Osteocyte (in vitro differentiated cells): ENCODE results near the gene SCN8A. TPM values are rescaled to one million over a fixed set of nuclear protein-coding genes. Genes with fewer than 3 reads are reported as not detected.
A peak's percentile ranks its signal among the peaks of the same experiment; 100 is the strongest.

Source experiments
- DNase-seq: peaks from one replicate; pipeline ENCODE4 v3.0.0; 2021; ENCODE audit warnings: mixed read lengths; ENCODE audit not compliant: unreplicated experiment; ENCODE audit errors: extremely low spot score
- H3K27ac Mint-ChIP-seq: one replicate; pipeline ENCODE4 v1.8.0; 2021; ENCODE audit warnings: mild to moderate bottlenecking, mixed read lengths; ENCODE audit not compliant: unreplicated experiment
- H3K27me3 Mint-ChIP-seq: one replicate; pipeline ENCODE4 v1.8.0; 2021; ENCODE audit warnings: mixed read lengths; ENCODE audit not compliant: unreplicated experiment
- H3K36me3 Mint-ChIP-seq: one replicate; pipeline ENCODE4 v1.8.0; 2021; ENCODE audit warnings: mixed read lengths; ENCODE audit not compliant: unreplicated experiment
- H3K4me1 Mint-ChIP-seq: one replicate; pipeline ENCODE4 v1.8.0; 2021; ENCODE audit warnings: mixed read lengths; ENCODE audit not compliant: unreplicated experiment
- H3K4me3 Mint-ChIP-seq: one replicate; pipeline ENCODE4 v1.8.0; 2021; ENCODE audit warnings: mild to moderate bottlenecking, moderate library complexity, mixed read lengths; ENCODE audit not compliant: unreplicated experiment
- H3K9me3 Mint-ChIP-seq: one replicate; pipeline ENCODE4 v1.8.0; 2021; ENCODE audit warnings: mixed read lengths; ENCODE audit not compliant: unreplicated experiment
- total RNA-seq: library from RNA; stranded (reverse); gene quantifications from 2 replicates; pipeline ENCODE4 v1.2.1, GENCODE V29; 2021
- TF ChIP-seq, protein P1 (sequence below): fragments of 200-600 bp; sonication (generic); IDR thresholded peaks from 2 replicates; pipeline ENCODE4 v1.5.0; 2021; ENCODE audit warnings: antibody characterized with exemption, mild to moderate bottlenecking, moderate library complexity

The SCN8A gene
- total RNA-seq, 1 donor from 2014 or later, result 1.5 TPM

DNA sequence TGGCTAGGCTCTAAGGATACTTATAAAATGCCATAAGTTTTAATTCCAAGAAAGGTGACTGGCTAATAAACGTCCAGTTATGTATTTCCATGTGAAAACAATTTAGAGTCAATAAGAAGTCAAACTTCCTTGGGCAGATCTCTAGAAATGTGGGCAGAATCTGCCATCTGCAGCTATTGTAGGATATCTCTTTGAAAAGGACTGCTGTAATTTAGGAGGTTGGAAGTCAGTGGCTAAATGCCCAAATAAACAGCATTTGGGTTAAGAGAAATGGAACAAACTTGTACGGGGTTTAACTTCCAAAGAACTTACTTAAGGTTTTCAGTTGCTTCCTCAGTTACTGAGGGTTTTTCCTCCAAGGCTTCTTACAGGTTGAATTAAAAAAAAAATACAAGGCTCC is 135.9 kb downstream of the SCN8A start:
- no peak for DNase-seq
- peaks cover 2% of the 10 kb centered on the region for H3K36me3 Mint-ChIP-seq
- no peaks in the 10 kb centered on the region for H3K27me3 Mint-ChIP-seq
- H3K4me1 Mint-ChIP-seq, result no peaks in the 10 kb centered on the region
- H3K4me3 Mint-ChIP-seq, result no peak overlapping the region
- peaks cover 4% of the 10 kb centered on the region for H3K9me3 Mint-ChIP-seq
- no peak overlapping the region for H3K27ac Mint-ChIP-seq
- TF ChIP-seq, protein P1, sequence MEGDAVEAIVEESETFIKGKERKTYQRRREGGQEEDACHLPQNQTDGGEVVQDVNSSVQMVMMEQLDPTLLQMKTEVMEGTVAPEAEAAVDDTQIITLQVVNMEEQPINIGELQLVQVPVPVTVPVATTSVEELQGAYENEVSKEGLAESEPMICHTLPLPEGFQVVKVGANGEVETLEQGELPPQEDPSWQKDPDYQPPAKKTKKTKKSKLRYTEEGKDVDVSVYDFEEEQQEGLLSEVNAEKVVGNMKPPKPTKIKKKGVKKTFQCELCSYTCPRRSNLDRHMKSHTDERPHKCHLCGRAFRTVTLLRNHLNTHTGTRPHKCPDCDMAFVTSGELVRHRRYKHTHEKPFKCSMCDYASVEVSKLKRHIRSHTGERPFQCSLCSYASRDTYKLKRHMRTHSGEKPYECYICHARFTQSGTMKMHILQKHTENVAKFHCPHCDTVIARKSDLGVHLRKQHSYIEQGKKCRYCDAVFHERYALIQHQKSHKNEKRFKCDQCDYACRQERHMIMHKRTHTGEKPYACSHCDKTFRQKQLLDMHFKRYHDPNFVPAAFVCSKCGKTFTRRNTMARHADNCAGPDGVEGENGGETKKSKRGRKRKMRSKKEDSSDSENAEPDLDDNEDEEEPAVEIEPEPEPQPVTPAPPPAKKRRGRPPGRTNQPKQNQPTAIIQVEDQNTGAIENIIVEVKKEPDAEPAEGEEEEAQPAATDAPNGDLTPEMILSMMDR, result peak; percentile 11

DNA sequence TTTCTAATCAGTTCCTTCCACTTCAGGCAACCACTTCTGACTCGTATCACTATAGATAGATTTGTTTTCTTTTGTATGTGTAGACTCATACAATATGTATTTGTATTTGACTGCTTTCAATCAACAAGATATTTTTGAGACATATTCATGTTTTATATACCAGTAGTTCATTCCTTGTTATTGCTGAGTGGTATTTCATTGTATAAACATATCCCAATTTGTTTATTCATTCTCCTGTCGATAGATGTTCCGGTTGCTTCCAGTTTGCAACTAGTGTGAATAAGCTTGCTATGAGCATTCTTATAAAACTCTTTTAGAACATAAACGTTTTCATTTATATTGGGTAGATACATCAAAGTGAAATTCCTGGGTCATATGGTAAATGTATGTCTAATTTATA is 138.3 kb downstream of the SCN8A start:
- no peak for DNase-seq
- TF ChIP-seq, protein P1, result no peak
- H3K4me3 Mint-ChIP-seq, result no peak overlapping the region
- peaks cover 3% of the 10 kb centered on the region for H3K36me3 Mint-ChIP-seq
- no peaks in the 10 kb centered on the region for H3K4me1 Mint-ChIP-seq
- no peaks in the 10 kb centered on the region for H3K27me3 Mint-ChIP-seq
- no peak overlapping the region for H3K27ac Mint-ChIP-seq
- H3K9me3 Mint-ChIP-seq, result peaks cover 5% of the 10 kb centered on the region

DNA sequence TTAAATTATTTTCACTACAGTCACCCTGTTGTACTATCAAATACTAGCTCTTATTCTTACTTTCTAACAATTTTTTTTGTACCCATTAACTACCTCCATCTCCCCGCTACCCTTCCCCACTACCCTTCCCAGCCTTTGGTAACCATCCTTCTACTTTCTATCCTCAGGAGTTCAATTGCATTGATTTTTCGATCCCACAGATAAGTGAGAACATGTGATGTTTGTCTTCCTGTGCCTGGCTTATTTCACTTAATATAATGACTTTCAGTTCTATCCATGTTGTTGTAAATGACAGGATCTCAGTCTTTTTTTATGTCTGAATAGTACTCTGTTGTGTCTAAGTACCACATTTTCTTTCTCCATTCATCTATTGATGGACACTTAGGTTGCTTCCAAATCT is 139.7 kb downstream of the SCN8A start:
- DNase-seq, result no peak
- Mint-ChIP-seq H3K9me3 (peaks cover 5% of the 10 kb centered on the region), H3K27ac (no peak overlapping the region), H3K4me1 (no peaks in the 10 kb centered on the region), H3K27me3 (no peaks in the 10 kb centered on the region), H3K4me3 (no peak overlapping the region), H3K36me3 (peaks cover 3% of the 10 kb centered on the region)
- TF ChIP-seq, protein P1, result no peak

DNA sequence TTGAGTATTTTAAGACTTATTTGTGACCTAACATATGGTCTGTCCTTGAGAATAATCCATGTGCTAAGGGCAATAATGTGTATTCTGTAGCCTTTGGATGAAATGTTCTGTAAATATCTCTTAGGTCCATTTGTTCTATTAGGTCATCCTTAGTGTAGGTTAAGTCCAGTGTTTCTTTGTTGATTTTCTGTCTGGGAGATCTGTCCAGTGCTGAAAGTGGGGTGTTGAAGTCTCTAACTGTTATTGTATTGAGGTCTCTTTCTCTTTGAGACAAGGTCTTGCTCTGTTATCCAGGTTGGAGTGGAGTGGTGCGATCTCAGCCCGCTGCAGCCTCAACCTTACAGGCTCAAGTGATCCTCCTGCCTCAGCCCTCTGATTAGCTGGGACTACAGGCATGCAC is 149.5 kb downstream of the SCN8A start:
- Mint-ChIP-seq H3K4me3 (no peak overlapping the region), H3K4me1 (no peaks in the 10 kb centered on the region), H3K36me3 (no peaks in the 10 kb centered on the region), H3K9me3 (peaks cover 5% of the 10 kb centered on the region), H3K27ac (no peak overlapping the region), H3K27me3 (no peaks in the 10 kb centered on the region)
- TF ChIP-seq, protein P1, result no peak
- no peak for DNase-seq

DNA sequence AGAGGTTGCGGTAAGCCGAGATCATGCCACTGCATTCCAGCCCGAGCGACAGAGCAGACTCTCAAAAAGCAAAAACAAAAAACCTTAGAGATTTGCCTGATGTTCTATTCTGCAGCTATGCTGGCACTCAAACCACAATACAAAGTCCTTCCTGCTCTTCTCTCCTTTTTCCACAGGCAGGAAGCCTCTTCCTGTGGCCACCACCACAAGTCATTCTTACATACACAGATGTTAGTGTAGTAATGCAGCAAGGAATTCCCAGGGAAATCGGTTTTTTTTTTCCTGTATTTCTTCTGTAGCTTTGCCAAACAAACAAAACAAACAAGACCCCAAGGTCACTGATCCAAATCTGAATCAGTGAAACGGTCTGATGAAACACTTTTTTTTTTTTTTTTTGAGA is 153.2 kb downstream of the SCN8A start:
- Mint-ChIP-seq H3K27me3 (no peaks in the 10 kb centered on the region), H3K9me3 (peaks cover 5% of the 10 kb centered on the region), H3K36me3 (no peaks in the 10 kb centered on the region), H3K4me3 (no peak overlapping the region), H3K27ac (no peak overlapping the region), H3K4me1 (no peaks in the 10 kb centered on the region)
- TF ChIP-seq, protein P1, result no peak
- DNase-seq, result no peak
